Esophagus squamous epithelium (tissue), 5 donors: ENCODE data around the gene WT1. TPM values are rescaled to one million over a fixed set of nuclear protein-coding genes. Genes with fewer than 3 reads are reported as not detected.

Experiments
- DNase-seq: peaks from one replicate; lab custom pipeline; 2025; lab: John Stamatoyannopoulos, UW
- H3K27ac ChIP-seq, 4 donors: fragments of 200-600 bp; sonication (generic); one replicate each; pipeline ENCODE4 v1.5.1; 2016 to 2019; ENCODE audit warnings: mild to moderate bottlenecking in 1 of 4
- H3K27me3 ChIP-seq, 4 donors: fragments of 200-600 bp; sonication (generic); 1 replicate in 3 of 4; 2 replicates in 1 of 4; pipeline versions ENCODE4 v1.5.1 to v1.6.0; 2017 to 2021; ENCODE audit warnings: antibody characterized with exemption in 1 of 4
- H3K36me3 ChIP-seq, 3 donors: fragments of 200-600 bp; sonication (generic); one replicate each; pipeline ENCODE4 v1.5.1; 2016 to 2019
- H3K4me1 ChIP-seq, 3 donors: fragments of 200-600 bp; sonication (generic); one replicate each; pipeline ENCODE4 v1.5.1; 2017 to 2019
- H3K4me3 ChIP-seq, 4 donors: fragments of 200-600 bp; sonication (generic); 1 replicate in 3 of 4; 2 replicates in 1 of 4; pipeline ENCODE4 v1.5.1; 2016 to 2019; ENCODE audit warnings: mild to moderate bottlenecking in 2 of 4, moderate library complexity in 1 of 4
- H3K9me3 ChIP-seq, 3 donors: fragments of 200-600 bp; sonication (generic); one replicate each; pipeline ENCODE4 v1.5.1; 2016 to 2019
- POLR2A ChIP-seq, 4 donors: fragments of 450-650 bp; IDR thresholded peaks; one replicate each; pipeline ENCODE4 v1.6.1; 2017; ENCODE audit warnings: antibody characterized with exemption in 4 of 4, mild to moderate bottlenecking in 4 of 4, moderate library complexity in 3 of 4
- WGBS, 2 donors: methylation state at CpG; one replicate each; pipeline ENCODE4 v1.1.5; 2018; 5-methylcytosine and 5-hydroxymethylcytosine counted together
- intact Hi-C: fragments of 100-400 bp; cut with DNase I; formaldehyde crosslinking; loops from one replicate; pipeline ENCODE4 v1.15.0; 2022
- total RNA-seq, 4 donors: library from RNA; depleted of rRNA; stranded (reverse); fragments of >200 nt; gene quantifications; one replicate each; pipeline ENCODE4 v1.1.0, GENCODE V29; 2016
- TF ChIP-seq, protein P1 (sequence below), 6 experiments: fragments of 450-650 bp in 4 of 6; fragments of 200-600 bp in 2 of 6; sonication (generic) in 2 of 6; IDR thresholded peaks; one replicate each; pipeline ENCODE4 v1.5.1; 2016 to 2019; ENCODE audit warnings: antibody characterized with exemption in 6 of 6, mild to moderate bottlenecking in 4 of 6, moderate library complexity in 4 of 6
- donor health status: DM: yes; HTN: yes; CAD: no.

WT1 gene
- total RNA-seq, 4 donors from 2014 or later, result not detected

DNA sequence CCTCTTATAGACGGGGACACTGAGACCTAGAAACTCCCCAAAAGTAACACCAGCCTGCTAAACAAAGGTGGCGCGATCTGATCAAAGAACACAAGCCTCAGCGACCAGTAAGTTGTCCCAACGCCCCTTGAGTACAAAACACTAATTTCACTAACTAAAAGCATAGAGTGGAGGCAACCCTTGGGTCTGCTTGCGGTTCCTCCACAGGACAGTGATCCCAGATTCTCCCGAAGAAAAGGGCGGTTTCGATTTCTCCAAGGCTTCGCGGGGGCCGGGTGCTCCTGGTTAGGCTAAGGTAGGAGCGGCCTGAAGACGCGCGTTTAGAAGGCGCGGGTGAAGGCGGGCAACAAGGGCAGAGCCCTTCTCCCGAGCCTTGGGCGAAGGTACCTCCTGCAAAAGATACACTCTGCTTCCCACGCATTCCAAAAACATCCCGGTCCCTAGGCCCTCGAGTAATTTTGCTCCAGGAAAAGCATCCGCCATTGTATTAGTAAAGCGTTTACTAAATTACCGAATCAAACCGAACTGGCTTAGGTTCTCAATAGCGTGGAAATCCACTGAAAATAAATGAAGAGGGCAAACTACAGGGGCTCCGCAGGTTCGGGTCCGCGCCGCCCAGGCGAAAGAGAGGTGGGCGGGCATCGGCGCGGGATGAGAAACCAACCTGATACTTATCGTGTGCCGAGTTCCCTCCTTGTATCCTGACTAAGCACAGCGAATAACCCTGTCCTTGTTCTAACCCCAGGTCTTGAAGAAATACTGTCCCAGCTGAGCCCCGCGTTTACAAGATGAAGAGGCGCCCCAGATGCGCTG is 2.0 kb downstream of the WT1 start:
- Histone ChIP-seq H3K4me1 (peaks cover 9 to 62% (median 12%) of the 10 kb centered on the region in 3 donors), H3K27me3 (peaks cover 28 to 100% (median 55%) of the 10 kb centered on the region in 4 donors), H3K4me3 (peak overlapping the region in 3 of 4 donors; percentile 8 to 52 (median 27)), H3K27ac (no peak overlapping the region), H3K9me3 (no peaks in the 10 kb centered on the region), H3K36me3 (no peaks in the 10 kb centered on the region)
- 21 to 29% methylated on average over 5 to 35 of the region's 46 CpGs for WGBS, 2 donors
- TF ChIP-seq, protein P1, sequence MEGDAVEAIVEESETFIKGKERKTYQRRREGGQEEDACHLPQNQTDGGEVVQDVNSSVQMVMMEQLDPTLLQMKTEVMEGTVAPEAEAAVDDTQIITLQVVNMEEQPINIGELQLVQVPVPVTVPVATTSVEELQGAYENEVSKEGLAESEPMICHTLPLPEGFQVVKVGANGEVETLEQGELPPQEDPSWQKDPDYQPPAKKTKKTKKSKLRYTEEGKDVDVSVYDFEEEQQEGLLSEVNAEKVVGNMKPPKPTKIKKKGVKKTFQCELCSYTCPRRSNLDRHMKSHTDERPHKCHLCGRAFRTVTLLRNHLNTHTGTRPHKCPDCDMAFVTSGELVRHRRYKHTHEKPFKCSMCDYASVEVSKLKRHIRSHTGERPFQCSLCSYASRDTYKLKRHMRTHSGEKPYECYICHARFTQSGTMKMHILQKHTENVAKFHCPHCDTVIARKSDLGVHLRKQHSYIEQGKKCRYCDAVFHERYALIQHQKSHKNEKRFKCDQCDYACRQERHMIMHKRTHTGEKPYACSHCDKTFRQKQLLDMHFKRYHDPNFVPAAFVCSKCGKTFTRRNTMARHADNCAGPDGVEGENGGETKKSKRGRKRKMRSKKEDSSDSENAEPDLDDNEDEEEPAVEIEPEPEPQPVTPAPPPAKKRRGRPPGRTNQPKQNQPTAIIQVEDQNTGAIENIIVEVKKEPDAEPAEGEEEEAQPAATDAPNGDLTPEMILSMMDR (IDR thresholded peaks at IDR 0.05), result no peak
- no peak for TF ChIP-seq POLR2A (IDR thresholded peaks at IDR 0.05)
- intact Hi-C loops, result no loop called here
- DNase-seq, result no peak

DNA sequence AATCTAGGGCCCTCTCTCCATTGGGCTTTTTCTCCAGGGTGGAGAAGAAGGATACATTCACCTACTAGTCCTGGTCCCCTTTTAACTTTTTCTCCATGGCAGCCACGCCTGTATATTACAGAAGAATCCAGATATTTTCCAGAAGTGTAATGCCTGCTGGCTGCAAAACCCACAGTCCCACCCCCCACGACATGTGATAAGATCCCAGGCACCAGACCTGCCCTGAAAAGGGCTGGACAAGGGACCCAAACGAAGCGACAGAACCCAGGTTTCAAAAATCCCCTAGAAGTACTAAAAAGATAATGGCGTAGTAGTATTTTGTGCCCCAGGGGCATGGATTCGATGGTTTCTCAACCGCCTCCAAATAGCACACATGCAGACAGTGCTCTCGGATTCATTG is 2.8 kb downstream of the WT1 start:
- TF ChIP-seq, protein P1 (IDR thresholded peaks at IDR 0.05), result no peak
- no peak for TF ChIP-seq POLR2A (IDR thresholded peaks at IDR 0.05)
- DNase-seq, result no peak
- H3K9me3 ChIP-seq, result no peaks in the 10 kb centered on the region
- intact Hi-C loops, result no loop called here
- H3K4me3 ChIP-seq, result no peak overlapping the region
- no peak overlapping the region for H3K27ac ChIP-seq
- no peaks in the 10 kb centered on the region for H3K36me3 ChIP-seq
- peaks cover 32 to 100% (median 53%) of the 10 kb centered on the region in 4 donors for H3K27me3 ChIP-seq
- 33 to 38% methylated on average over 7 to 8 of the region's 8 CpGs for WGBS, 2 donors
- H3K4me1 ChIP-seq, result peaks cover 9 to 59% (median 12%) of the 10 kb centered on the region in 3 donors

DNA sequence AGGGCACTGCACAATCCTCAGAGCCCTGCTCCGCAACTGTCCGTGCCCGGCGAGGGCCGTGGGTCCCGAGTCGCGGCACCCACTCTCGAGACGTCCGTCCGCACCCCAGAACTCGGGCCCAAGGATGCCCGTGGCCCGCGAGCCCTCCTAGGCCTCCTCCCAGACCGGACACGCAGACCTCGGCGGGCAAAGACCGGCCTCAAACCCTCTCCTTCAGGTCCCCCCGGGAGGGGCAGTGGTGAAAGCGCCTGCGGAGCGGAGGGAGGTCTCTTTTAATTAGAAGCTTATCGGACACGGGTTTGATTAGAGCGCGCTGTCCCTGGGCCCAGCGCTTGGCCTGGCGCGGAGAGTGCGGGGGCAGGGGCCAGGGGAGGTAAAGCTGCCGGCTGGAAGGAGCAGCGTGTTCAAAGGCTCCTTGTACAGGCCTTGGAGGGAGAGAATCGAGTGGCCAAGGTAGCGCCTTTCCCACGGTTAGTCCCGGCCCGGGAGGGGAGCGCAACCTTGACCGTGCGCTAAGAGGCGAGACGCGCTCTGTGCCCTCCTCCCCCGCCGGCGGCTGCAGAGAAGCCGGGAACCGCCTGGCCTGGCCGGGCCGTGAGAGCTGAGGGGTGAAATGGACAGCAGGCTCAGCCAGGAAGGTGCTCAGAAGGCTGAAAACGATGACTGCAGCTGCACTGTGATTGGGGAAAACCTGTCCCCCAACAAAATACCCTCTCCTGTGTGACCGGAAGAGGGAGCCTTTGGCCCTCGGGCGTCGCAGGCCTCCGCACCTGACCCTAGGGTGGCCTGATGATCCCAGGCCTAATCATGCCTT is 4.6 kb downstream of the WT1 start:
- DNase-seq, result no peak
- intact Hi-C loops, result no loop called here
- Histone ChIP-seq H3K4me3 (no peak overlapping the region), H3K4me1 (peaks cover 9 to 52% (median 10%) of the 10 kb centered on the region in 3 donors), H3K27me3 (peaks cover 29 to 100% (median 55%) of the 10 kb centered on the region in 4 donors), H3K27ac (no peak overlapping the region), H3K9me3 (no peaks in the 10 kb centered on the region), H3K36me3 (no peaks in the 10 kb centered on the region)
- 12 to 26% methylated on average over 9 to 13 of the region's 59 CpGs for WGBS, 2 donors
- TF ChIP-seq POLR2A (IDR thresholded peaks at IDR 0.05), result no peak
- TF ChIP-seq, protein P1 (IDR thresholded peaks at IDR 0.05), result no peak

DNA sequence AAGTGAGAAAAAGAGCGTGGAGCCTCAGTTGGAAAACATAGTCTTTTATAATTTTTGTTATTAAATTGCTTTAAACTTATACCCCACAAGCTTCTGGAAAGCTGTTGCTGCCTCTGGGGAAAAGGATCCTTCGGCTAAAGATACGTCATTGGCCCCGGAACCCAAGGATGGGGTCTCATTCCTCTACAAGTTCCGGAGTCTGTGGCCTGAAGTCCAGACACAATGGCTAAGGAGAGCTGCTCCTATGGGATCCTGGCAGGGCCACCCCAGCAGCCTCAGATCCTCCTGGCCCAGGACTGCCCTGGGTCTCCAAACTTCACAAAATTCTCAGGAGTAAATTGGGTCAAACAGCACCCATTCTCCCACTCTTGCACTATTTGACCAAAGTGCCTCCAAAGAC is 5.9 kb downstream of the WT1 start:
- H3K4me3 ChIP-seq, result no peak overlapping the region
- no peak for TF ChIP-seq POLR2A (IDR thresholded peaks at IDR 0.05)
- TF ChIP-seq, protein P1 (IDR thresholded peaks at IDR 0.05), result no peak
- no peak overlapping the region for H3K27ac ChIP-seq
- H3K27me3 ChIP-seq, result peaks cover 16 to 100% (median 48%) of the 10 kb centered on the region in 4 donors
- intact Hi-C loops, result no loop called here
- WGBS, 2 donors, result 30 to 44% methylated on average over 1 to 5 of the region's 5 CpGs
- no peaks in the 10 kb centered on the region for H3K36me3 ChIP-seq
- peaks cover 4 to 39% (median 5%) of the 10 kb centered on the region in 3 donors for H3K4me1 ChIP-seq
- no peaks in the 10 kb centered on the region for H3K9me3 ChIP-seq
- DNase-seq, result no peak
